Measurements from ENCODE around the gene FAM180A.

- TF ChIP-seq CTCF (conservative IDR thresholded peaks at IDR 0.05; ENCODE audit: low read depth in 2 of 2) = no peak
- no peak for TF ChIP-seq EZH2 (IDR thresholded peaks at IDR 0.05; ENCODE audit: low read depth, unreplicated experiment)
- no peak for TF ChIP-seq STAT1 (IDR thresholded peaks at IDR 0.05; ENCODE audit: unreplicated experiment)
- TF ChIP-seq EZH2phosphoT487 (IDR thresholded peaks at IDR 0.05; ENCODE audit: unreplicated experiment) = no peak
- no peak for TF ChIP-seq NANOG (IDR thresholded peaks at IDR 0.05; ENCODE audit: borderline replicate concordance)
- TF ChIP-seq POLR2AphosphoS5 (IDR thresholded peaks at IDR 0.05; ENCODE audit: low read depth) = no peak
- TF ChIP-seq REST (IDR thresholded peaks at IDR 0.05; ENCODE audit: unreplicated experiment) = no peak
- no peak for TF ChIP-seq CREB1 (CRISPR knock-in tag; IDR thresholded peaks at IDR 0.05; ENCODE audit: low read depth)
- no peak for TF ChIP-seq ZNF462 (CRISPR knock-in tag; IDR thresholded peaks at IDR 0.05)
- no peak for TF ChIP-seq ETS1 (IDR thresholded peaks at IDR 0.05)
- TF ChIP-seq ZNF114 (CRISPR knock-in tag; IDR thresholded peaks at IDR 0.05) = no peak
These were observed 44.3 kb upstream of the FAM180A start for GRCh38 chr7:135792866-135793265.
